Sigmoid colon (tissue), 3 donors: ENCODE results near the gene SLC7A8.

ENCODE experiments used
- POLR2A ChIP-seq, 2 donors: fragments of 450-650 bp; IDR thresholded peaks; one replicate each; pipeline ENCODE4 v1.6.1; 2016; ENCODE audit warnings: antibody characterized with exemption in 2 of 2, mild to moderate bottlenecking in 2 of 2, moderate library complexity in 2 of 2
- TF ChIP-seq, protein P1 (sequence below), 4 experiments: fragments of 450-650 bp in 3 of 4; fragments of 200-600 bp in 1 of 4; IDR thresholded peaks; one replicate each; pipeline ENCODE4 v1.5.1; 2016 to 2019; ENCODE audit warnings: antibody characterized with exemption in 4 of 4, mild to moderate bottlenecking in 3 of 4, moderate library complexity in 2 of 4

DNA sequence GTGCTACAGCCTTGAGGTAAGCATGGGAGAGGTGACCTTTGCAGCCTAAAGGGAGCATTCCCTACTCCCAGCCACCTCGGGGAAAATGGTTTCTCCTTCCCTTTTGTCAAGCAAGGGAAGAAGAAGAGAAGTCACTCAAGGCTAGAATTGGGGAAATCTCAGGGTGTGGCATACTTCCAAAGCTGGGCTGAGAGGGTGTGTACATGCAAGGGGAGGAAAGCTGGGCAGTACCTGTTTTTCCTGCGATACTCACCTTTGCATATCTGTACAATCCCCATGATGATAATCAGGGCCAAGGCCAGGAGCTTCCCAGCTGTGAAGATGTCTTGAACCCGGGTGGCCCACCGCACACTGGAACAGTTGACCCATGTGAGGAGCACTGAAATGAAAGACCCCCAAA, 40.6 kb downstream of the SLC7A8 start:
- TF ChIP-seq, protein P1, sequence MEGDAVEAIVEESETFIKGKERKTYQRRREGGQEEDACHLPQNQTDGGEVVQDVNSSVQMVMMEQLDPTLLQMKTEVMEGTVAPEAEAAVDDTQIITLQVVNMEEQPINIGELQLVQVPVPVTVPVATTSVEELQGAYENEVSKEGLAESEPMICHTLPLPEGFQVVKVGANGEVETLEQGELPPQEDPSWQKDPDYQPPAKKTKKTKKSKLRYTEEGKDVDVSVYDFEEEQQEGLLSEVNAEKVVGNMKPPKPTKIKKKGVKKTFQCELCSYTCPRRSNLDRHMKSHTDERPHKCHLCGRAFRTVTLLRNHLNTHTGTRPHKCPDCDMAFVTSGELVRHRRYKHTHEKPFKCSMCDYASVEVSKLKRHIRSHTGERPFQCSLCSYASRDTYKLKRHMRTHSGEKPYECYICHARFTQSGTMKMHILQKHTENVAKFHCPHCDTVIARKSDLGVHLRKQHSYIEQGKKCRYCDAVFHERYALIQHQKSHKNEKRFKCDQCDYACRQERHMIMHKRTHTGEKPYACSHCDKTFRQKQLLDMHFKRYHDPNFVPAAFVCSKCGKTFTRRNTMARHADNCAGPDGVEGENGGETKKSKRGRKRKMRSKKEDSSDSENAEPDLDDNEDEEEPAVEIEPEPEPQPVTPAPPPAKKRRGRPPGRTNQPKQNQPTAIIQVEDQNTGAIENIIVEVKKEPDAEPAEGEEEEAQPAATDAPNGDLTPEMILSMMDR (IDR thresholded peaks at IDR 0.05) = no peak
- TF ChIP-seq POLR2A (IDR thresholded peaks at IDR 0.05) = no peak
